GM12891 (cell line): ENCODE results near the gene STX1B.

ENCODE experiments used
- POLR2A ChIP-seq: IDR thresholded peaks from 2 replicates; pipeline ENCODE4 v1.6.1; 2011; ENCODE audit warnings: low read depth, low read length, control low read depth
- POLR2AphosphoS5 ChIP-seq: IDR thresholded peaks from 2 replicates; pipeline ENCODE4 v1.6.1; 2011; ENCODE audit warnings: low read depth, low read length, control low read depth
- POU2F2 ChIP-seq: IDR thresholded peaks from 2 replicates; pipeline ENCODE4 v1.6.1; 2011; ENCODE audit warnings: low read depth, mild to moderate bottlenecking, control low read depth, low read length, moderate library complexity
- SPI1 ChIP-seq: IDR thresholded peaks from 2 replicates; pipeline ENCODE4 v1.6.1; 2011; ENCODE audit warnings: low read depth, low read length, control low read depth
- TAF1 ChIP-seq: IDR thresholded peaks from 2 replicates; pipeline ENCODE4 v1.6.1; 2011; ENCODE audit warnings: low read depth, low read length, control low read depth

DNA sequence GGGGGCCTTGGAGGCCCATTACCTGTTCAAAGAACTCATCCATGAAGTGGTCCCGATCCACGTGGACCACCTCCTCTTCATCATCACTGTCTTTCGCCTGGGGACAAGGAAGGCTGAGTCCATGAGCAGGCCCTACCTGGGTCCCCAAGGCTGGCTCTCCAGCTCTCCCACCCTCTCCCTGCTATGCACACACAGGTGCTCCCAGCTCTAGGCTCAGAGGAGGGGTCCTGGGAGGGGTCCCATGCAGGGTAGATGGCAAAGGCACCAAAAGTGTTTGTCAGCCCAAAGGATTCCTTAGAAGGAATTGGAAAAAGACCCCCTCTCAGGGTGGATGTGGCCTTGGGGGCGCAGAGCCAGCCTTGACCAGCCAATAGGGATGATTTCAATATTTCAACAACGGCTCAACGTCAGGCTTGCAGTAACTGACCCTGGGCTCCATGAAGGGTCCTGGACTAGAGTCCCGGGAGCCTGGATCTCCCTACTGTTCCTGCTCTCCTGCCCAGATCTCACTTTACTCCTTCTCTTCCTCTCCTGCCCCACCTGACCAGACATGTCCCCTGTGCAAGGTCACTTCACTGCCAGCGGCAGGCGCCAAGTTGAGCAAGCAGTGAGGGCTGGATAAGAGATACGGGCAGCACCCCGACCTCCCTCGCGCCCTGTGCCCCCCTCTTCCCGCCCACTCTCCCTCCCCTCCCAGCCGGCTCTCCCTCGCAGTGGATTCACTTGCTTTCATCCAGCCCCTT, 8.8 kb downstream of the STX1B start:
- TF ChIP-seq POLR2AphosphoS5 (no peak), POLR2A (no peak), POU2F2 (no peak), SPI1 (no peak), TAF1 (no peak)
